Fibroblast of skin of back (primary cell): ENCODE results near the gene FCRL1.

Experiments
- DNase-seq: peaks from one replicate; pipeline ENCODE4 v3.0.0-alpha.2; 2013

The FCRL1 gene

DNA sequence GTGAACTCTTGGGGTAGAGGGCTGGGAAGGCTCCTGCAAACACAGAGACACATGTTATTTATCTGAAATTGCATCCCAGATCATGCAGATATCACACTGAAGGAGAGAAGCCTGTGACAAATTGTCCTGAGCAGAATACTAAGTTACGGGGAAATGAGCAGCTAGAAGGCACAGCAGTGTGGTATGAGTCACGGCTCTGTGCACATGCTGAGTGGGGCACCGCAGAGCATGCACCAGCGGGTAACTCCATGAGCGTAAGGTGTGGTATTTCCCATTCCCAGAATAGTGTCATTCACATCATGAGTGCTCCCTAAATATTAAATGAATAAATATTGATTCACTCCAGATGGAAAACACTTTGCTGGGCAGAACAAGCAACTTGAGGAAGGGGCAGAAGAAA lies 21.7 kb downstream of the FCRL1 start:
- DNase-seq = no peak

DNA sequence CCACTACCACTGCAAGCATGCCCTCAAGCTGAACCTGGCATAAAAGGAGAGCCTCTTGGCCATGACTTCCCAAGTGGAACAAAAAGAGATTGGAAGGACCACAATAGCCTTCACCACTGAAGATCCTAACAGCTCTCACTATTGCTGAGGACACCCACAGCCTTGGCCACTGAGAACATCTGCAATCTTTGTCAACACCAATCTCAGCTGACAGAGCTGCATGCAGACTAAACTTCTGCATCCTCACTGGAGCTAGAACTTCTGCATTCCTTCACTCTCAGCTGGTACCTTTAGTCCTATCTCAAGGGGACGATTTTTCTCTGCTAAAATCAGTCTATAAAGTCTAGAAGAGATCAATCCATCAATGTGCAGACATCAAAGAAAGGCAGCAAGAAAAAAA lies 34.7 kb downstream of the FCRL1 start:
- no peak for DNase-seq

DNA sequence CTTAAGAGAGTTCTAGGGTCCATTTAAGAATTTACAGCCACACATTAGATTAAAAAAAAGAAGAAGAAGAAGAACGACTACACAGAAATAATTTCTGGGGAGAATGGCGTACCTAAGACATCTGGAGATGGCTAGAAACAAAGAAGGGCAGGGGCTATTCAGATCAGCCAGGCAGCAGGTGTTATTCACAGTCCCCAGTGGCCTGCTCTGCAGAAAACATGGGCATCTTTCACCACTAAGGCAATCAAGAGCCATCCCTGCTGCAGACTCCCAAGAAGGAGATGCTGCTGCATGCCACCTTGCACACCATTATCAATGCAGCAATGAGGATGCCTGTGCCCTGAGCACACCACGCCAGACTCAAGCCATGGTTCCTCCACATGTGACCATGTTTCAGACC lies 35.1 kb downstream of the FCRL1 start:
- DNase-seq = no peak

DNA sequence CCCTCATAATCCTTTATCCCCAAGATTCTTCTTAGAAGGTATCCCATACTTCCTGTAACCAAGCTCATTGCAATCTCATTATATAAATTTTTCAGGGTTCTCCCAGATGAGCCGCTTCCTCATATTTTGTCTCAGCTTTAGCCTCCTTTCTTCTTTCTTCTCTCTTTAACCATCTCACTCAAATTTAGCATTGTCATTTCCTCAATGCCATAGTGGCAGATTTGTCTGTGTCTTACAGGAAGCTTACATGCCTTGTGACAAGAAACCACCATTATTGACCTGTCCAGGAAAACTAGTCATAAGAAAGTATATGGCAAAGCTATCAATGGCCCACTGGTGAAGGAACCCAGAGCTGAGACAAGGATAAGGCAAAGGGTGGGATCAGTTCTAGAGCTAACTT lies 37.0 kb downstream of the FCRL1 start:
- DNase-seq = no peak

DNA sequence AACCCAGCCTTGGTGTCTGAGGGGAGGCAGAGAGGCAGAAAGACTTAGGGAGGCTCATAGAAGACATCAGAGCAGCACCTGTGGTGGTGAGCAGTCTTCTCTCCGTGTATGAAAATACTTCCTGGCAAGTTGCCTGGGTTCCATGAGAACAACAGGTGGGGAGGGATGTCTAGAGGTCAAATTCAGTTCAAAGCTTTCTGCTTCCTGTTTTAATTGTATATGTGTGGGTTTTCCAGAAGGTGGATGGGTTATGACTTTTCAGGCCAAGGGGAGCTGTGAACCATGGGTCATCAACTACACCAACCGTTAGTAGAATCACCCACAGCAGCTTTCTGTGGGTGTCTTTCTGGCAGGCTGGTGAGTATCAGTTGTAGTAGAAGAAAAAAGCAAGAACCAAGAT lies 38.9 kb downstream of the FCRL1 start:
- DNase-seq = no peak

DNA sequence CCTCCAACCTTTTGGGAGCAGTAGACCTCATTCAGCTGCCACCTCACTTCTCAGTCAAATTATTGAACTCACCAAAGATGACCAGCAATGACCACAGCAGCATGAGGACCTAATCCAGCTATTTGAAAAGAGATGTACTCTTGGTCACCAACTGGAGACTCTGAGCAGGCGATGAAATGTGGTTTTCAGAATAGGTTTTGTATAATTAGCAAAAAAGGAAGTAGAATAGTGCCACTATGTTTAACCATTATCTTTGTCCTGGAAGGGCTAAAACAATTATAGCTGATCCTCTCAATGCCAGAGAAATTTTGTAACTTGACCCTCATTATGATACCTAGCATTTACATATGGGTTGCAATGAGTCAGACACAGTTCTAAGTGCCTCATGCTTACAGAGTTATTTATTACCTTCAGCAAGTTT lies 42.9 kb downstream of the FCRL1 start, which contains the start of gene FCRL2:
Gene FCRL2 (minus strand): TSS at position 162 of the 421 bp plus-strand sequence. CDS start 59 bp downstream, at position 103.
- no peak for DNase-seq

DNA sequence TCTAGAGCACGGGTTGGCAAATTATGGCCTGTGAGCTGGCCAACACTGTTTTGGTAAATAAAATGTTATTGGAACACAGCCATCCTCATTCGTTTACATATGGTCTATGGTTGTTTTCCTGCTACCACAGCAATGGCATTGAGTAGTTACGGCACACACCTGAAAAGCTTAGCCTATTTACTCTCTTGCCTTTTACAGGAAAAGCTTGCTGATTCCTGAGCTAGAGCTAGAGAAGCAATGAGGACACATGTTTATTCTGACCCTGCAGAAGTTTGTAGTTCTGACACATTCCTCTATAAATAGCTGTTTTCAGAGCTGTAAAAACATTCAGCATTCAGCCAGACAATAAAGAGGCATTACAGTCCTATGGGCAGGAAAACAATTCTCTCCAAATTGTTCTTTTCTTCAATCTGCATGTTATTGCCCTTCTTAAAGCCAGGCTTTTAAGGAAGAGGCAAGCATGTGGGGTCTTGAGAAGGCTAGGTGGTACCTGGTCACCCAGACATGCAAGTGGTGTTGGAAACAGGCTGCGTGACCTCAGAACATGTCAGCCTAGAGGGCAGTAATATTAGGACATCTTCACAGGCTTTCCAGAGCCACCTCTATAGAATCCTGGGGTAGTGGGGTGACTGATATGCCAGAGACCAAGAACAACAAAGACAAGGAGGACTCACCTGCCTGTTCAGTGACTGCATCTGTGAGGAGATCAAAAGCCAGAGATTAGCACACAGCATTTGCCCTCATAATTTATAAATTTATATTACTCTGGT lies 44.6 kb downstream of the FCRL1 start:
- DNase-seq = no peak

DNA sequence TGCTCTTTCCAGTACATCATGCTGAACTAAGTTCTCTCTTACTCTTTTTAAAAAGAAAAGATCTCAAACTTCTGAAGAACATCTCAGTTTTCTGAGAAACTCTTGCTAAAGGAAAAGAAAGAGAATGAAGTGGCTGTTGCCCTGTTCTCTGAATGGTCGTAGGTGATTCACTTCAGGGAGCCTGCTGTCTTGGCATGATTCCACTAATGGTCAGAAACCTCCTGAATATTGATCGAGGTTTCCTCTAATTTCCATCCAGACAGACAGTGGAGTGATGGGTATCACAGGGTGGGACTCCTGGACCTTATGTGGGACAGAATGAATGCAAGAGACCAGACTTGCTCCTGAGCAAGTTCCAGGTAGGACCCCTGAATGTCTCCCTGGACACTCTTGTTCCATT lies 45.5 kb downstream of the FCRL1 start:
- no peak for DNase-seq

DNA sequence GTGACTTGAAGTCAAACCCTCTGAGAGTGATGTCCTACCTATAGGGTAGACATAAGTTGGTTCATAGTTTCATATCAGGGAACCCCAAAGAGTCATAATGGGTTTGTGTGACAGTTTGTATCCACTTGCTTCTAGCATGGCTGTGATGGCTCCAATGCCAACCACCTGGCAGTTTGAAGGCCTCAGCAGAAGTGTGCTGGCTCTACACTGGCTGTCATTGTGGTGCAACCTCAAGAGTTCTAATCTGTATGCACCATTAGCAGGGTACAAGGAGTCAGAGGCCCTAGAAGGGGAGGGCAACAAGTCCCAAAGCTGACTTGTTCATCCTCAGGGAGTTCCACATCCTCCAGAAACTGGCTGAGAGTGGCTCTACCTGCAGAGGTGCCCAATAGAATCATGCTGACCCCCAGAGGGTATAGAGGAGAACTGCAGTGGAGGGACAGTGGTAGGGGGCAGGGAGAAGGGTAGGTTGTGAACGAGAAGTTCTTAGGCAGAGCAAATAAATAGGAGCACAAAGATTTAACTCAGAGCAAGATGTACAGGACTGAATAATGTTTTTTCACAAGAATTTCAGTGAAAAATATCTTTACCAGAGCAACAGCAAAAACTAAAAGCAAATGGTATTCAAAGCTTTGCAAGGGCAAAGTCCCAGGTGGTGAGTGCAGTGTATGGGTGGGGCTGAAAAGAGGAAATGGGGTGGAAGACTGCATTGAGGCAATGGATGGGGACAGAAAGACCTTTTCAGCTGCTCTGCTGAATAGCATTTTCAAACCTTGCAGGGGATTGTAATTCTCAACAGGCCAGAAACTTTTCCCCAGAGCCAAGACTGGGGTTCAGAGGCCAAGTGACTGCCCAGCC lies 46.2 kb downstream of the FCRL1 start:
- DNase-seq = no peak

DNA sequence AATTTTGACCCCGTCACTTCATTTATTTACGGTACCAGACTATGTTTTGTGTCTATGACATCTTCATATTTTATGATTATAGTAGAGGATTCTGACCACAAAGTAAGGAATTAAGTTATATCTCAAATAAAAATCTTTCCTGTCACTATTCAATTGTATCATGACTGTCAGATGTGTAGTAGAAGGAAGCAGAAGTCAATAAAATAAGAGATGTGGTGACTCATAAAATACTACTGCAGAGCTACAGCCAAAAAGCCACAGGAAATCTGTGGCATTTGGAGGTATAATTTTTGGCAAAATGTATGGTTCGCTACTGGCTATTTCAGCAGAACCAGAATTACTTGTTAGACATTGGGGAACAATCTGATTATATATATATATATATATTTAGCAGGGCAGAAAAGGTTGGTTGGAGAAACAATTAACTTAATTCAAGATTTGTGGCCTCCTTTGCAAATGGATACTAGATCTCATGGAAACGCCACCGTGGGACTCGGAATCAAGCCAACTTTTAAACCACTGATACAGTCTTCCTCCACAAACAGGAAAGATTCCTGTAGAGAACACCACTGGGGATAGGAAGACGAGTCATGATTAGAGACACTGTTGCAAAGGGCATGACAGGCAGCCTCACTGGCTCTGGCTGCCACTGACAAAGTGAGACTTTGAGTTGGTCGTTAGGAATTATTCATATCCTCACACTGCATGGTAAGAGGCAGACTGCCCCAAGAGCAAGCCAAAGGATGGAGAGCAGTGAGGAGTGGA lies 48.1 kb downstream of the FCRL1 start:
- DNase-seq = no peak

DNA sequence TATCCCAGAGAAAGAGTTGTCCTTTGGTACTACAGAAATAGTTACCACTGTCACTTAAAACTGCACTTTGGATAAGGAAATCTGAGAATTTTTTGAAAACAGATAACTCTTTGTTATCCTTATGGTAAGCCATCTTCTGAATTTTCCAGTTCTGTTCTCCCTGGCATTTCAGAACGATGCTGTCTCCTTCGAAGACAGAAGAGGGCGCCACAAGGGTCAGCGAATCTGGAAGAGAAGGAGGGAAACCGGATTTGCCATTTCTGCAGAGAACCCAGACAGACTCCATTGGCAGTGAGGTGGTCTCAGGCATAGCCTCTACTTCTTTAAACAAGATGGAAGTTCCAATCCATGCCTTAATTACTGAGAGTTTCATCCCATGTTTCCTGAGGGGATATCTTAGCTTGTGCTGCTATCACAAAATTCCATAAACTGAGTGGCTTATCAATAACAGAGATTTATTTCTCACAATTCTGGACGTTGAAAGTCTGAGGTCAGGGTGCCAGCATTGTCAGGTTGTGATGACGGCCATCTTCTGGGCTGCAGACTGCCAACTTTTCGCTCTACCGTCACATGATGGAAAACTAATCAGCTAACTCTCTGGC lies 49.4 kb downstream of the FCRL1 start:
- no peak for DNase-seq

DNA sequence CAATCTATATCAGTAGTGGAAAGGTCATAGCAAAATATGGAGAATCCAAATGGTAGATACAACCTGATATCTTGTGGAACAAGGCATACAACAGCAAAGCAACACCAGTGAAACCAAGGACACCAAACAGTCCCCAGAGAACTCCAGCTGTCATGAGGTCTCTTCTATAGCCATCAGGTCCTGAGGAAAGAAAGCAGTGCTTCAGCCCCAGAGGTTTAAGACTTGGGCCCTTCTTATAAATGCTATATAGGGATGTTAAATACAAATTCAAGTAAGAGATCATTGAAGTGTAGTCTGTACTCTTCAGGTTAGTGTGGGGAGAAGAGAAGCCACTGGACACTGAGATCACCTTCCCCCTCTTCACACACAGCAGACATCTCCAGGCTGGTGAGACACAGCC lies 53.1 kb downstream of the FCRL1 start:
- no peak for DNase-seq

DNA sequence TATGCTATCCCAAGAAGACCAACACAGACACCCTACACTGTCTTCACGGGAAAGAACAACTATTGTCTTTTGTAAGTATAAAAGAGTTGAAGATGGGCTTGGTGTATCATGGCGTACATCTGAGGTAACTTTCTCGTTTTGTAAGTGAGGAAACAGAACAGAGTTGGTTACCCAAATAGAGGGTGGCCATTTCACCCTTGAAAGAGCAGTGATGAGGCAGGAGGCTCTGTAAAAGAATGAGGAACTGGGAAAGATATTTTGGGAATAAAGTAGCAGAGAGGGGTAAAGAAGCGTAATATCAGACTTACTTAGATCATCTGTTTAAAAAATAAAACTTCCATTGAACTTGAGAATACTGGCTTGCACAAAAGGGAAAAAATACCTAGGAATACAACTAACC lies 61.9 kb downstream of the FCRL1 start:
- DNase-seq = no peak

DNA sequence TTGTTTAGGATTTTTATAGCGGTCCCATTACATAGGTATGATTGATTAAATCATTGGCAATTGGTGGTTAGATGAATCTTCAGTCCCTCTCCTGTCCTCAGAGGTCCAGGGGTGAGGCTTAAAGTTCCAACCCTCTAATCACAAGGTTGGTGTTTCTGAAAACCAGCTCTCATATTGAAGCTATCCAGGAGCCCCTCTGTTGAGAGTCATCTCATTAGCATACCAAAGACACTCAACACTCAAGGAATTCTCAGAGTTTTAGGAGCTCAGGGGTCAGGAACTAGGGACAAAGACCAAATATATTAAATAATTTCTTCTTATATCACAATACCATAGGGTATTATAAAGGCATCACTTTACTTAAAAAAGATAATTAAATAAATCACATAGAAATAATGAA lies 66.3 kb downstream of the FCRL1 start:
- DNase-seq = no peak

DNA sequence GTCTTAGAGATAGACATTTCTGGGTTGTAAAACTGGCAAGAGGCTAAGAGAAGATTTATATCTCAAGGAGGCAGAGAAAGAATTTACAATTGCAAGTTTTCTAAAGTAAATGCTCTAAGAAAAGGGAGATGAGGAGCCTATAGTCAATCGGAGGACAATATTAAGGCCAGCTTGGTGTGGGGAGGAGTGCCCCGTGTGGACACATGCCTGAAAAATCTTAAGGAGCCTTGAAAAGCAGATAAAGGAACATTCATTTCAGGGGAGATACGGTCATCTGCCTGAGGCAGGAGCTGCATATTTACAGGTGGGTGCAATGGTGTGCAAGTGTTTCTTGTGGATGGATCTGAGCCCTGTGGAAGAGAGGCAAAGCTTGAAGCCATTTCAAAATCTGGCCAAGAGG lies 68.6 kb downstream of the FCRL1 start:
- DNase-seq = no peak

DNA sequence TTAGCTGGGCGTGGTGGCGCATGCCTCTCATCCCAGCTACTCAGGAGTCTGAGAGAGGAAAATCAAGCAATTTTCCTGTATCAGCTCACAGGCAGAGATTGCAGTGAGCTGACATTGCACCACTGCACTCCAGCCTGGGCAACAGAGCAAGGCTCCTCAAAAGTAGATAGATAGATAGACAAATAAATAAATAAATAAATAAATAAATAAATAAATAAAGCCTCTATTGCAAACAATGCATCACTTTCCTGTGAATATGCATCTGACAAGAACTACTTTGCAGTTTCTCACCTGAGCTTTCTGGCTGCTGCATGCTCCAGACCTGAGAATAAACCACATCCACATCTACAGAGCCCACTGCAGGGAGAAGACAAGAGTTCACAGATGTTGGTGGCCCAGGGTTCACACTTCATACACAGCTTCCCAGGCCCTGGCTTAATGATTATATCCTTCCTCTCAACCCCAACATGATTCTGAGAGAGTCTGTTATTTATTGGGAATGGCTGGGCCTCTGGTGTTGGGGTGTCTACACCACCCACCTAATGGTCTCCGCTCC lies 71.6 kb downstream of the FCRL1 start:
- DNase-seq = no peak
